OCI-LY1 (cell line): ENCODE results near the gene NEUROD6.

ENCODE experiments used
- EZH2 ChIP-seq: fragments of 200-600 bp; sonication (generic), shearing (Covaris generic); IDR thresholded peaks from 2 replicates; pipeline ENCODE4 v1.8.0; 2017; ENCODE audit warnings: borderline replicate concordance, mixed run types, mild to moderate bottlenecking, antibody characterized with exemption, low read length, moderate library complexity, mixed read lengths
- TF ChIP-seq, protein P1 (sequence below): fragments of 200-600 bp; sonication (generic), shearing (Covaris generic); IDR thresholded peaks from 2 replicates; pipeline ENCODE4 v1.5.1; 2017; ENCODE audit warnings: mild to moderate bottlenecking, antibody characterized with exemption, low read length, moderate library complexity, mixed read lengths

DNA sequence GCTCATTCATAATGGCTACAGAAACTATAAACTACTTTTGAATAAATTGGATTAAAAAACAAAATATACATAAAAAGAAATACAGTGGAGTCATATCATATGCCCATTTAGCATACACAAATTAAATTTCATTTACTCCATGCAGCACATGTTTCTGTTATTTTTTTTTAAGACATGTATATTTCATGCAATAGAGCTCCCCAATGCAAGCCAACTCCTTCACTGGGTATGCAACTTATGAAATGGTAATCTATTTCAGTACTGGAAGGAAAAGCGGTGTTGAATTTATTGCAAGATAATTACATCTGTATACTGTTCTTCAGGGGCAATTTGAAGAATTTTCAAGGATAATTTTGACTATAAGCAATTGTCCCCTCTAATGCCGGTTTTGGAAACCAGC, 49.9 kb downstream of the NEUROD6 start:
- TF ChIP-seq, protein P1, sequence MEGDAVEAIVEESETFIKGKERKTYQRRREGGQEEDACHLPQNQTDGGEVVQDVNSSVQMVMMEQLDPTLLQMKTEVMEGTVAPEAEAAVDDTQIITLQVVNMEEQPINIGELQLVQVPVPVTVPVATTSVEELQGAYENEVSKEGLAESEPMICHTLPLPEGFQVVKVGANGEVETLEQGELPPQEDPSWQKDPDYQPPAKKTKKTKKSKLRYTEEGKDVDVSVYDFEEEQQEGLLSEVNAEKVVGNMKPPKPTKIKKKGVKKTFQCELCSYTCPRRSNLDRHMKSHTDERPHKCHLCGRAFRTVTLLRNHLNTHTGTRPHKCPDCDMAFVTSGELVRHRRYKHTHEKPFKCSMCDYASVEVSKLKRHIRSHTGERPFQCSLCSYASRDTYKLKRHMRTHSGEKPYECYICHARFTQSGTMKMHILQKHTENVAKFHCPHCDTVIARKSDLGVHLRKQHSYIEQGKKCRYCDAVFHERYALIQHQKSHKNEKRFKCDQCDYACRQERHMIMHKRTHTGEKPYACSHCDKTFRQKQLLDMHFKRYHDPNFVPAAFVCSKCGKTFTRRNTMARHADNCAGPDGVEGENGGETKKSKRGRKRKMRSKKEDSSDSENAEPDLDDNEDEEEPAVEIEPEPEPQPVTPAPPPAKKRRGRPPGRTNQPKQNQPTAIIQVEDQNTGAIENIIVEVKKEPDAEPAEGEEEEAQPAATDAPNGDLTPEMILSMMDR: no peak
- TF ChIP-seq EZH2: no peak
